Measurements from ENCODE around the gene CHRNA7. TPM values are rescaled to one million over a fixed set of nuclear protein-coding genes. Genes with fewer than 3 reads are reported as not detected.

CHRNA7 gene
- total RNA-seq, 1 experiment from 2014 or later, result 4.4 TPM

DNA sequence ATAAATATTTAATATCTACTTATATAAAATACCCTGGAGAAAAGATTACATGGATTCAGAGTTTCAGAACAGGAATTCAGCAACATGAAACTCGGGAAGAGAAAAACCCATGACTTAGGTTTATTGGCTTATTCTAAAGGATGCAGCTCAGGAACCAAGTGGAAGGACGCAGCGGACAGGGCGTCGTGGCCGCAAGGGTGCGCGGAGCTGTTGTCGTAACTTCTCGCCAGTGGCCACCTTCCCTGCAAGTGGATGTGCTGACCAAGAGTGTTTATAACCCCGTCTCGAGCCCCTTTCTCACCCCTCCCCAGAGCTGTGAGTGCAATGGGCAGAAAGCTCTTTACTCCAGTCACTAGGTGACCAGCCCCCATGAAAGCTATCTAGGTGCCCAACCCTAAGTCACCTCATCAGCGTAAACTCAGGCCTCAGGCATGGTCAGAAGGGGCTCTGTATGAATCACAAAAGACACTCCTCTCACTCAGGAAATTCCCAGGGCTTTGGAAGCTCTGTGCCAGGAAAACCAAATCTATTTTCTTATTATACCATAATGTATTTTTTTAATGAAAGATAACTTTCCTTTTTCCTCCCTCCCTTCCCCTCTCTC is 77.3 kb downstream of the CHRNA7 start:
- H3K23ac ChIP-seq (ENCODE audit: insufficient read length, low read depth, low read length), result no peak overlapping the region
- H3K56ac ChIP-seq (ENCODE audit: insufficient read length, low read depth, low read length), result no peak overlapping the region

More for the DNA sequence above, 77.3 kb downstream of the CHRNA7 start:
- Mint-ChIP-seq H3K27ac (peak overlapping the region in 1 of 3 experiments; percentile 72; a peak in 1 of 7 replicates), H3K27me3 (ENCODE audit: low read depth) (no peaks in the 10 kb centered on the region; the same call in none of the 2 replicates), H3K36me3 (ENCODE audit: insufficient read depth in 1 of 3, low read depth in 3 of 3) (peaks cover 3 to 14% (median 9%) of the 10 kb centered on the region in 3 experiments; a peak in 6 of 7 replicates), H3K9me3 (no peaks in the 10 kb centered on the region; a peak in 1 of 5 replicates), H3K4me3 (no peak overlapping the region), H3K4me1 (peaks cover 18 to 19% of the 10 kb centered on the region in 2 experiments)
- Histone ChIP-seq H3K4me1 (ENCODE audit: insufficient read depth, low read length) (peaks cover 3% of the 10 kb centered on the region; the same call in 1 of the 2 replicates), H2BK15ac (ENCODE audit: low read depth, low read length) (no peak overlapping the region), H3K9ac (ENCODE audit: extremely low read depth, insufficient read length, low read length) (no peak overlapping the region), H2AK5ac (ENCODE audit: insufficient read length, low read length) (no peak overlapping the region), H2BK20ac (ENCODE audit: low read depth, low read length, poor library complexity, severe bottlenecking) (no peak overlapping the region), H3K14ac (ENCODE audit: insufficient read depth, low read length) (no peak overlapping the region), H3K79me2 (ENCODE audit: insufficient read depth, low read length) (no peaks in the 10 kb centered on the region), H4K20me1 (ENCODE audit: control insufficient read depth, insufficient read depth, insufficient read length) (no peaks in the 10 kb centered on the region), H3K23me2 (ENCODE audit: insufficient read length, low read depth, low read length, poor library complexity, severe bottlenecking) (peaks cover 3% of the 10 kb centered on the region), H3K9me3 (ENCODE audit: control insufficient read depth, low read depth, low read length) (no peaks in the 10 kb centered on the region), H3K4ac (ENCODE audit: low read depth, low read length) (no peak overlapping the region), H3T11ph (ENCODE audit: low read length) (no peak overlapping the region), H2BK120ac (ENCODE audit: low read depth, low read length, poor library complexity, severe bottlenecking) (no peak overlapping the region), H4K91ac (ENCODE audit: insufficient read length, low read depth, low read length) (no peak overlapping the region), H3K79me1 (ENCODE audit: insufficient read depth, low read depth, low read length, poor library complexity, severe bottlenecking) (no peaks in the 10 kb centered on the region), H4K5ac (ENCODE audit: insufficient read length, low read depth, low read length) (no peak overlapping the region), H4K8ac (replicated peaks; ENCODE audit: insufficient read length, low read depth, low read length) (no peak overlapping the region), H2AFZ (ENCODE audit: low read length) (no peak overlapping the region), H3K27me3 (ENCODE audit: insufficient read depth, low read length) (no peaks in the 10 kb centered on the region), H3K18ac (ENCODE audit: insufficient read length, low read depth, low read length) (no peak overlapping the region), H3K27ac (ENCODE audit: insufficient read length, low read depth, low read length) (no peak overlapping the region), H2BK12ac (ENCODE audit: insufficient read length, low read depth, low read length) (no peak overlapping the region), H2BK5ac (ENCODE audit: insufficient read length, low read length) (no peak overlapping the region), H3K4me2 (ENCODE audit: insufficient read depth, insufficient read length, low read length) (no peak overlapping the region)
- peak; percentile 49 for DNase-seq
- WGBS (ENCODE audit: extremely low coverage, insufficient read length, low lambda C conversion rate), result no CpG with 5 or more reads among the region's 13 CpGs
- TF ChIP-seq, protein P1, sequence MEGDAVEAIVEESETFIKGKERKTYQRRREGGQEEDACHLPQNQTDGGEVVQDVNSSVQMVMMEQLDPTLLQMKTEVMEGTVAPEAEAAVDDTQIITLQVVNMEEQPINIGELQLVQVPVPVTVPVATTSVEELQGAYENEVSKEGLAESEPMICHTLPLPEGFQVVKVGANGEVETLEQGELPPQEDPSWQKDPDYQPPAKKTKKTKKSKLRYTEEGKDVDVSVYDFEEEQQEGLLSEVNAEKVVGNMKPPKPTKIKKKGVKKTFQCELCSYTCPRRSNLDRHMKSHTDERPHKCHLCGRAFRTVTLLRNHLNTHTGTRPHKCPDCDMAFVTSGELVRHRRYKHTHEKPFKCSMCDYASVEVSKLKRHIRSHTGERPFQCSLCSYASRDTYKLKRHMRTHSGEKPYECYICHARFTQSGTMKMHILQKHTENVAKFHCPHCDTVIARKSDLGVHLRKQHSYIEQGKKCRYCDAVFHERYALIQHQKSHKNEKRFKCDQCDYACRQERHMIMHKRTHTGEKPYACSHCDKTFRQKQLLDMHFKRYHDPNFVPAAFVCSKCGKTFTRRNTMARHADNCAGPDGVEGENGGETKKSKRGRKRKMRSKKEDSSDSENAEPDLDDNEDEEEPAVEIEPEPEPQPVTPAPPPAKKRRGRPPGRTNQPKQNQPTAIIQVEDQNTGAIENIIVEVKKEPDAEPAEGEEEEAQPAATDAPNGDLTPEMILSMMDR (conservative IDR thresholded peaks at IDR 0.05), result no peak
